Stimulated activated CD4-positive, alpha-beta T cell treated with anti-CD3 and anti-CD28 coated beads, Interleukin-2, amount 100 ng/mL, for 4 hours (primary cell): ENCODE results near the gene ULK4.

Source experiments
- DNase-seq: peaks from one replicate; pipeline ENCODE4 v3.0.0-alpha.2; 2020; ENCODE audit warnings: low read depth

ULK4 gene

DNA sequence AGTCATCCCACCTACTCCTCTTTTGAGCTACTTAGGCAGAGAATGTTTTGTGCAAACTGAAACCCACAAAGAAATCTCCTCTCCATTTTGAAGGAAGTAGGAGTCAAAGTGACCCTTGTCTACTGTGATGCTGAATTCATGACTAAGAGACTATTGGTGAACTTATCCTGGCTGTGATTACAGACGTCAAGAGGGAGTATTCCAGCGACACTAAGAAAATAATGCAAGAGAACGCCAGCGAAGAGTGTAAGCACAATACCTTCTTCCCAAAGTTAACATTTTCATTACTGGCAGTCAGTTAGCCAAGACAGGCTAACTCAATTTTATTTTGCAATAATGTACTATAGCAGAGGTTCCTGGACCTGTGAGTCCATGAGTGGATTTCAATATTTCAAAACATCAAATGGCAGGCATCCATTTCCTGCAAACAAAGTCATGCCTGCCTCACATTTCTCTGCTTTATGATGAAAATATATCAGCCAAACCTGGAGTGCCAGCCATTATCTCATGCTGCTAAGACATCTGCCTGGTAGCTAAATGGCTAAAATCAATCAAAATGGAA lies 703.6 kb downstream of the ULK4 start:
- DNase-seq = no peak

DNA sequence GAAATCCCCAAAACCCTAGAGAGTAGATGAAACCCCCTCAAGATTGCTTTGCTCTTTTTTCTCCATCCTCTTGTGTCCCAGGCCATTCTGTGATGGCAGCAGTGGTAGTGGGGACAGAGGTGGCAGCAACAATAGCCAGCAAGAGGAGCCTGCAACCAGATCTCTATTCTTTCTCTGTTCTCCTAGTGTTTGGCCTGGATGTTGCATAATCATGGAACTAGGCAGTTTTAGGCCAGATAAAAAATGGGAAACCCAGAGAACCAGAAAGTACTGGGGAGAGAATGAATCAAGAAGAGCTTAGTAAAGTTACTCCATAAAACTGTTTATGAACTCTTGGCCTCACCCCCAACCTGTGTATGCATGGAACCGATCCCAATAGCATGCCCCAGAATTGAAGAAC lies 710.3 kb downstream of the ULK4 start:
- no peak for DNase-seq

- no peak for DNase-seq
These were observed 711.1 kb downstream of the ULK4 start for GRCh38 chr3:41250825-41251224.

- no peak for DNase-seq
These were observed 712.6 kb downstream of the ULK4 start for GRCh38 chr3:41249318-41249717.

DNA sequence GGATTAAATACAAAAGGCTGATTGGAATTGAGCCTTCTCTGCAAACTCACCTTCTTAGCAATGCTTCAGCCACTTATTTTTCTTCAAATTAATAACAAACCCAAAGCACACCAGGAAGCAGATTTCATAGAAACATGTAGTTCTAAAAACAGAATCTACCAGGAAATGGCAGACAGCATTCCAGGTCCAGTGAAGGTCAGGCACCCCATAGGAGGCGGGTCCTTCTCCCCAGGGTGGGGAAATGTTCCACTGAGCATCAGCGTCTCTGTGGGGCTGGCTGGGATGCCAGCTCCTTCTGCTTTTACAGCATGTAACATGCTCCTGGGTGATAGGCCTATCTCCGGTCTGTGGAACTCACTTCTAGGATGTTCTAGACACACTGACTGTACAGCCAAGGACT lies 713.4 kb downstream of the ULK4 start:
- no peak for DNase-seq

DNA sequence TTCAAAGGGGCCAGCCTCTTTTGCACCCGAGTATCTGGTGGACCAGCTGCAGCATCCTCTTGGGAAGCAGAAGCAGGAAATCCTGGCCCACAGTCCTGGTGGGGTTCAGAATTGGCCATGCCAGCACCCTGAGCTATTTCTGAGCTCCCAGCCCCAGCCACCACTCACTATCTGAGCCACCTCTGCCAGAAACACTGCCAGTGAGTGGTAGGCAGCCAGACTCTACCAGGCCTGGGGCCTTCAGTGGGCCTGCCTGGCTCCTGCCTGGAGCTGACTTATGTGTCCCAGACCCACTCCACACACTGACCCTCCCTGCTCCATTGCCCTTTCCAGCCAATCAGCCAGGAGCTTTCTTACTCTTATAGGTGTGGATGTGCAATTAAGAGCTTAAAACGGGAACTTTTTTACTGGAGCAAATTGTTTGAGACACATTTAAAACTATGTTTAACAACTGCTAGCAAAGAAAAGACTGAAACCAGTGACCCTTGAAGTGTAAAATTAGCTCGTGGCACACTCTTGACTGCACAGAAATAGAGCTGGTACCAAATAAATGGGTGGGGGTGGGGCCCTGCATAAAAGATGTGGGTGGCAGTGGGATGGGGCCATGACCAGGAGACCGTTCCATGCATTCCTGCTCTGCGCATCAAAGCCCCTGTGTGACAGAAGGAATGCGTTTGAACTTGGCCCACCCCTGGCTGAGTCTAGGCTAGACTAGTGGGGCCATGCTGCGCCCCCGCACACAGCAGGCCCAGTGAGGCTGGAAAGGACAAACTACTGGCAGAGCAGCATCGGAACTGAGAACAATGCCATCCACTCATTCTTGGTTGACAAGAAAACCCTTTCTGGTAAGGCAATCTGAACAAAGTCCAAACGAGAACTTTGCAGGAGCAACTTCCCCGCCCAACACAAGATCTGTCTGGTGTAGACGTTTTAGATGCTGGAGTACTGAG lies 714.6 kb downstream of the ULK4 start:
- DNase-seq = no peak

GRCh38 chr3:41244620-41245336 lies 717.1 kb downstream of the ULK4 start:
- DNase-seq = no peak

GRCh38 chr3:41243183-41243582 lies 718.7 kb downstream of the ULK4 start:
- no peak for DNase-seq

GRCh38 chr3:41241800-41242571 lies 719.9 kb downstream of the ULK4 start:
- no peak for DNase-seq

DNA sequence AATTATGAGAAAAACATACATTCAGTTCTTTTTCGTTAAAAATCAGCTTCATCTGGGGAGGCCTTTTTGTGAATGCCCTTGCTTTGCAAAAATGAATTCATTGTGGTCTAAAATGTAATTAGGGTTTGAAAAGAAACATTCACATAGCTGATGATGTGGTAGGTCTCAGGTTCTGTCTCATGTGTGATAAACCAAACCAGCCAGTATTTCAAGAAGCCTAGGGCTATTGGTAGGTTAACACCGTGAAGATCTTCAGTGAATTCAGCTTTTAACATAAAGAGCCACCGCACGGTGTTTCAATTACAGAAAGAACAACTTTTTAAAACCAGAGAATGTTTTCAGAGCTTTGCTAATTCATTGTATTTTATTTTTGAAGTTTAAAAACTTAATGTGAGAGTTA lies 720.7 kb downstream of the ULK4 start:
- DNase-seq = no peak

GRCh38 chr3:41239587-41239986 lies 722.3 kb downstream of the ULK4 start:
- no peak for DNase-seq

DNA sequence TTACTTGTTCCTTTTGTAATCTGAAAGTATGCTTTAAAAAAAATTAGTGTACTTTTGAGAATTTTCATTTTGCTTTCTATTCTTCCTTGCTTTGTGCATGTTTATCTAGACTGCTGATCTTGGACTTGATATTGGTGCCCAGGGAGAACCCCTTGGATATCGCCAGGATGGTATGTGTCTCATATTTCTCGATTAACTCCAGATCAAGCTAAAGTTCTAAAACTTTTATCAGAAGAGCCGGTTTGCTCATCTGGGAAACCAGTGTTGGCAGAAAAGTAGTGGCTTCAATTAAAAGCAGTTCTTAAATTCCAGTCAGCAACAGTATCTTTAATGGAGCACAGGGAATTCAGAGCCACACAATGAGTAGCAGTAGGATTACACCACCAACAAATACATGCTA lies 724.0 kb downstream of the ULK4 start:
- DNase-seq = no peak

DNA sequence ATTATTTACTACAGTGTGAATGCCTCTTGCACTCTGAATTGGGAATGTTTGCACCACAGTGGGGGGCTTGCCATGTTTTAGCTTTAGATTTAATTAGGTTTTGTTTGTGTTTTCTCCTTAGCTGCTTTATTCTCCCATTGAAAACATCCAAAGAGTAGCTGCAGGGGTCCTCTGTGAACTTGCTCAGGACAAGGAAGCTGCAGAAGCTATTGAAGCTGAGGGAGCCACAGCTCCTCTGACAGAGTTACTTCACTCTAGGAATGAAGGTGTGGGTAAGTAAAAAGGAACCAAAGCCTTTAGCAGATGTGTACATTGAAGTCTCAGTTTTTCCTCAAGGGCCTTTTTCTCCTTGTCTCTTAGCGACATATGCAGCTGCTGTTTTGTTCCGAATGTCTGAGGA lies 725.7 kb downstream of the ULK4 start:
- no peak for DNase-seq

- DNase-seq = no peak
These were observed 726.8 kb downstream of the ULK4 start for GRCh38 chr3:41234823-41235721.

DNA sequence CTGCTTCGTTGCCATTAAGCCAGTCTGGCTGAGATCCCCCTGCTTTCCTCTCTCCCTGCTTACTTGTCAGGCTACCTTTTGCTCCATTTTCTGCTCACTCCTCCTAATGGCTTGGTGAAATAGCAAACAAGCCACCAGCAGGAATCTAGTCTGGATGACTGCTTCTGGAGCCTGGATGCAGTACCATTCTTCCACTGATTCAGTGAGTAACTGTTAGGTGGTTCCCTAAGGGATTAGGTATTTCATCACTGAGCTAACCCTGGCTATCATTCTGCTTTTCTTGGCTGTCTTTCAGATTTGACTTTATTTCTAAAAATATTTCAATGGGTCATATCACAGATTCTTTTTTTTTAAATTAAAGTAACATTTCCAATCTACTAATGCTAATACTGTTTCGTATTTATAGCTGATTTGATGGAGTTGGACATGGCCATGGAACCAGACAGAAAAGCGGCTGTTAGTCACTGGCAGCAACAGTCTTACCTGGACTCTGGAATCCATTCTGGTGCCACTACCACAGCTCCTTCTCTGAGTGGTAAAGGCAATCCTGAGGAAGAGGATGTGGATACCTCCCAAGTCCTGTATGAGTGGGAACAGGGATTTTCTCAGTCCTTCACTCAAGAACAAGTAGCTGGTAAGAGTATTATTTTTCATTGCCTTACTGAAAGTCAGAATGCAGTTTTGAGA lies 737.6 kb downstream of the ULK4 start:
- no peak for DNase-seq

GRCh38 chr3:41223691-41224090 lies 738.2 kb downstream of the ULK4 start:
- DNase-seq = no peak

- DNase-seq = no peak
These were observed 738.8 kb downstream of the ULK4 start for GRCh38 chr3:41223078-41223477.

GRCh38 chr3:41222501-41222900 lies 739.4 kb downstream of the ULK4 start:
- DNase-seq = no peak

GRCh38 chr3:41222012-41222411 lies 739.9 kb downstream of the ULK4 start:
- no peak for DNase-seq

GRCh38 chr3:41220906-41221677 lies 740.8 kb downstream of the ULK4 start:
- DNase-seq = no peak
